ENCODE data around the gene KCTD5. TPM values are rescaled to one million over a fixed set of nuclear protein-coding genes. Genes with fewer than 3 reads are reported as not detected.
"Not testable (repeated sequence)": the region's sequence is repeated elsewhere in the genome, so short reads cannot be mapped to it uniquely, and the experiment has no call there.

The KCTD5 gene, protein sequence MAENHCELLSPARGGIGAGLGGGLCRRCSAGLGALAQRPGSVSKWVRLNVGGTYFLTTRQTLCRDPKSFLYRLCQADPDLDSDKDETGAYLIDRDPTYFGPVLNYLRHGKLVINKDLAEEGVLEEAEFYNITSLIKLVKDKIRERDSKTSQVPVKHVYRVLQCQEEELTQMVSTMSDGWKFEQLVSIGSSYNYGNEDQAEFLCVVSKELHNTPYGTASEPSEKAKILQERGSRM
- 10 to 100 TPM in 2 of 4 donors, 1 to 10 TPM in 2; 4.6 to 21.6 (median 12.7) TPM for total RNA-seq

DNA sequence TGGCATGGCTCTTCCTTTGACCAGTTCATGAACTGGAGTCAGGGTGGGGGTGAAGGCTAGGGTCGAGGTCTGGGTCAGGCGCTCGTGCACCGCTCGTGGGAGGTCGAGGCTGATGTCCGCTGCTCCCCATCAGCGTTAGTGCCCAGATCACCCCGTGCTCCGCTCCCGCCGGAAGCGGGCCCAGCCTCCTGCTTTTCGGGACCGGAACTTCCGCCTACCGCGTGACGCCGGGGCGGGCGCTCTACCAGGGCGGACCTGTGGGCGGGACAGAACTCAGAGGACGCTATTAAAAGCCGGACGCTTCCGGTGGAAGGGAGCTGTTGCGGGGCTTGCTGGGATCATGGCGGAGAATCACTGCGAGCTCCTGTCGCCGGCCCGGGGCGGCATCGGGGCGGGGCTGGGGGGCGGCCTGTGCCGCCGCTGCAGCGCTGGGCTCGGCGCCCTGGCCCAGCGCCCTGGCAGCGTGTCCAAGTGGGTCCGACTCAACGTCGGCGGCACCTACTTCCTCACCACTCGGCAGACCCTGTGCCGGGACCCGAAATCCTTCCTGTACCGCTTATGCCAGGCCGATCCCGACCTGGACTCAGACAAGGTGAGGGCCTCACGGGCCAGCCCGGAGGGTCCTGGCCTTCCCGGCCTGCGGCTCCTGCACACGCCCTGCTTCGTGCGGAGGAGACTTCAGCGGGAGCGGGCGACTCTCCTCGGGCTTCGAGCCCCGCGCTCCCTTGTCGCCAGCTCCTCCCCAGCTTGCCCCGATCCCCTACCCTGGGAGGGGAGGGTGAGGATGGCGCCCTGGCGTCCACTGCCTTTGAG, at the start of gene KCTD5:
Gene KCTD5, plus strand, starts transcription at position 315 of the 813 bp plus-strand sequence. Its CDS starts 26 bp downstream, at position 341.
- no peaks in the 10 kb centered on the region for H3K27me3 ChIP-seq
- TF ChIP-seq, protein P1, sequence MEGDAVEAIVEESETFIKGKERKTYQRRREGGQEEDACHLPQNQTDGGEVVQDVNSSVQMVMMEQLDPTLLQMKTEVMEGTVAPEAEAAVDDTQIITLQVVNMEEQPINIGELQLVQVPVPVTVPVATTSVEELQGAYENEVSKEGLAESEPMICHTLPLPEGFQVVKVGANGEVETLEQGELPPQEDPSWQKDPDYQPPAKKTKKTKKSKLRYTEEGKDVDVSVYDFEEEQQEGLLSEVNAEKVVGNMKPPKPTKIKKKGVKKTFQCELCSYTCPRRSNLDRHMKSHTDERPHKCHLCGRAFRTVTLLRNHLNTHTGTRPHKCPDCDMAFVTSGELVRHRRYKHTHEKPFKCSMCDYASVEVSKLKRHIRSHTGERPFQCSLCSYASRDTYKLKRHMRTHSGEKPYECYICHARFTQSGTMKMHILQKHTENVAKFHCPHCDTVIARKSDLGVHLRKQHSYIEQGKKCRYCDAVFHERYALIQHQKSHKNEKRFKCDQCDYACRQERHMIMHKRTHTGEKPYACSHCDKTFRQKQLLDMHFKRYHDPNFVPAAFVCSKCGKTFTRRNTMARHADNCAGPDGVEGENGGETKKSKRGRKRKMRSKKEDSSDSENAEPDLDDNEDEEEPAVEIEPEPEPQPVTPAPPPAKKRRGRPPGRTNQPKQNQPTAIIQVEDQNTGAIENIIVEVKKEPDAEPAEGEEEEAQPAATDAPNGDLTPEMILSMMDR (IDR thresholded peaks at IDR 0.05) = peak in 2 of 4 experiments; percentile 30 to 44
- peak; percentile 83 to 84 for TF ChIP-seq POLR2A (IDR thresholded peaks at IDR 0.05)
- peak within 1 kb of the TSS; percentile 66 to 81 for H3K27ac ChIP-seq
- no peaks in the 10 kb centered on the region for H3K9me3 ChIP-seq
- no peaks in the 10 kb centered on the region for H3K4me1 ChIP-seq
- intact Hi-C loops (cut with DNase I; ENCODE audit: low total_unique reads) = no loop called here
- peak; percentile 95 to 97 for DNase-seq
- no peaks in the 10 kb centered on the region for H3K36me3 ChIP-seq
- H3K4me3 ChIP-seq = peak within 1 kb of the TSS; percentile 67 to 96

DNA sequence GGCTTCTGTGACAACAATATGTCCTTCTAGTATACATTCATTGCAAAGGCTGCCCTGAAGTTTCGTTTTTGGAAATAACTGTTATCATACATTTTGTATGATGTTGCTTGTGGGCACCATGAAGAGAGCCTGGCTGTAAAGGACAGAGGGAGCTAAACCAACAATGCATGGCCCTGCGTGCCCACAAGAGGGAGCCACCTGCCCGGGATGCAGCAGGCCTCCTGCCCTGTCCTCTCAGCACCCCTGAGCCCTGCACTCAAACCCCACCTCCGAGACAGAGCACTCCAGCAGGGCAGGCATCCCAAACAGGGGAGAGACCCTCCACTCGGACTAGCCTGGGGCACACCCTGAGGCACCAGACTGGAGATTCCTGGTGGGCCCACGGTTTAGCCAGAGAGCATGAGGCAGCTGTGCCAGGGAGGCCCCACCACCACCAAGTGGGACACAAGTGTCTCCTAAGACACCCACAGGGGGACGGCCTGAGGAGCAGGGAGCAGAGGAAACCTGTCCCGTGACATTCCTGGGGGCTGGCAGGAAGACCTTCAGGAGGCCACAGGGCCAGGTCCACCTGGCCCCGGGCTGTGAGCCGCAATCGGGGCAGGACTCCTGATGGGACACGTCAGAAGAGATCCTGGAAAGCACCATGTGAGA, 43.1 kb upstream of the KCTD5 start:
- H3K27me3 ChIP-seq; H3K27ac ChIP-seq; H3K4me1 ChIP-seq; H3K4me3 ChIP-seq; H3K36me3 ChIP-seq; intact Hi-C loops (cut with DNase I; ENCODE audit: low total_unique reads); H3K9me3 ChIP-seq: not testable (repeated sequence)
- DNase-seq = peak; percentile 25 to 51

- H3K27me3 ChIP-seq; intact Hi-C loops (cut with DNase I; ENCODE audit: low total_unique reads); H3K9me3 ChIP-seq; H3K36me3 ChIP-seq; H3K27ac ChIP-seq; H3K4me3 ChIP-seq; H3K4me1 ChIP-seq; DNase-seq: not testable (repeated sequence)
These were observed 42.6 kb upstream of the KCTD5 start for GRCh38 chr16:2639722-2640072.

GRCh38 chr16:2642561-2642960, 39.8 kb upstream of the KCTD5 start:
- H3K4me3 ChIP-seq; H3K27ac ChIP-seq; H3K9me3 ChIP-seq; DNase-seq; H3K4me1 ChIP-seq; intact Hi-C loops (cut with DNase I; ENCODE audit: low total_unique reads); H3K36me3 ChIP-seq; H3K27me3 ChIP-seq: not testable (repeated sequence)

- not testable (repeated sequence) for H3K27ac ChIP-seq, H3K27me3 ChIP-seq, H3K36me3 ChIP-seq
These were observed 37.4 kb upstream of the KCTD5 start for GRCh38 chr16:2644754-2645453.

DNA sequence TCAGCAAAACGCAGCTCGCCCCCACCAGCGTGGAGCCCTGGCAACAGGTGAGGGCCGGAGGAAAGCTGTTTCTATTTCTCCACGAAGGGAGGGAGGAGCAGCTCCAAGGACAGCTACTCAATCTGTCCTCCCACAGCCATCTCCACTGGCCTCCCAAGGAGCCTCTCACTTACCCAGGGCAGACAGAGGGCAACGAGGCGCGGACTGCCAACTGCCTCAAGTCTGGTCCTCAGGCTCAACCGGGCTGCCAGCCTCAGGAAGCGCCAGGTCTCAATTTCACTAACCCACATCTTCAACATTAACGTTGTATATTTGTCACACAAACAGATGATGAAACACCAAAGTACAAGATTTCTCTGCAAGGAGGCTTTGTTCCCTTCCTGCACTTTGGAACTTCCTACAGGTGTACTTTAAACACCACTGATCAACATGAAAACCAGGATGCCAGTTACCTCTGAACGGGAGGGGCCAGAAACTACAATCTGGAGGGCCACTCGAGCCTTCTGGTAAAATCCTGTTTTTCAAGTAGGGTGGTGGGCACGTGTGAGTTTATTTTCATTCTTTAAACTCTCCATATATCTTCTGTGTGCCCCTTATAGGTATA, 31.0 kb upstream of the KCTD5 start:
- DNase-seq; H3K27me3 ChIP-seq; H3K36me3 ChIP-seq; intact Hi-C loops (cut with DNase I; ENCODE audit: low total_unique reads); H3K27ac ChIP-seq; H3K9me3 ChIP-seq; H3K4me1 ChIP-seq; H3K4me3 ChIP-seq: not testable (repeated sequence)

More at GRCh38 chr16:2644754-2645453, 37.4 kb upstream of the KCTD5 start:
- H3K4me3 ChIP-seq; H3K4me1 ChIP-seq; DNase-seq; H3K9me3 ChIP-seq; intact Hi-C loops (cut with DNase I; ENCODE audit: low total_unique reads): not testable (repeated sequence)

DNA sequence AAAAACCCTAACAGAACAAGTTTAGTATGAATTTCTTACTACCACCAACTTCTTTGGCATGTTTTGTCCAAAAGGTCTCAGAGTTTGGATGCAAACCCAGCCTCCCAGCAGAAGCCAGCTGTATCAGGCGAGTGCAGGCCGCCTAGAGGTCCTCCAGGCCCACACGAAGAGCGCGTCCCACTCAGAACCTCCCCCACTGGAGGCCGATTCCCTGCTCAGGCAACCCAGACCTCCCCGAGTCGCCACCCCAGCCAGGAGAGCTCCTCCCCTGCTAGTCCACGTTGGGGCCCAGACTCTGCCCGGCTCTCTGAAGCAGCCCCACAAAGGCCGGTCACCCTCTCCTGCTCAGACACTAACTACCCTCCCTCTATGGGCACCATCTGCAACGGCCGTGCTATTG, 28.4 kb upstream of the KCTD5 start:
- H3K27me3 ChIP-seq; H3K9me3 ChIP-seq; DNase-seq; intact Hi-C loops (cut with DNase I; ENCODE audit: low total_unique reads); H3K4me3 ChIP-seq; H3K27ac ChIP-seq; H3K4me1 ChIP-seq; H3K36me3 ChIP-seq: not testable (repeated sequence)

DNA sequence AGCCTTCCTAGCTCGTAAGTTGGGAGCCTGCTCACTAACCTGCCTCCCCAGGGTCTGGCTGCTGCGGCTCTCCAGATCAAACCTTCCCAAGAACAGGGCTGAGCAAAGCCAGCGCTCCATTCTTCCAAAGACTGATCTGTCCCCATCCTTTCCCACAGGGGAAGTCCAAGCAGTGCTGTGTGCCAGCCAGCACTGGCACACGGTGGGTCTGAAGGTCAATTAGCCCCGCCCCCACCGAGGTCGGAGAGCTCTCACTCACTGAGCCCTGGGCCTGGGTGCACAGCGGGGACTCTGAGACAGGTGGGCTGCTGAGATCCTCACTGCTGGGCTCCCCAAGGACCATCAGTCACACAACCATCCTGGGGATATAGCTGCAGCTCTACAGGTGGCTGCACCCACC, 27.4 kb upstream of the KCTD5 start:
- intact Hi-C loops (cut with DNase I; ENCODE audit: low total_unique reads); H3K36me3 ChIP-seq; DNase-seq: not testable (repeated sequence)

More for the DNA sequence above, 27.4 kb upstream of the KCTD5 start:
- H3K4me1 ChIP-seq, H3K27me3 ChIP-seq, H3K9me3 ChIP-seq, H3K4me3 ChIP-seq, H3K27ac ChIP-seq: not testable (repeated sequence)
